KMS-11 (cell line): ENCODE results near the gene ABCC6.
"Not testable (repeated sequence)": the region's sequence is repeated elsewhere in the genome, so short reads cannot be mapped to it uniquely, and the experiment has no call there.

Source experiments
- H2AFZ ChIP-seq: fragments of 200-600 bp; sonication (generic); 2 replicates; pipeline ENCODE4 v1.6.1; 2016; ENCODE audit warnings: antibody characterized with exemption, mixed run types, low read depth
- H3K27ac ChIP-seq: fragments of 200-600 bp; sonication (generic); 2 replicates; pipeline ENCODE4 v1.6.1; 2016; ENCODE audit warnings: mild to moderate bottlenecking, mixed run types
- H3K27me3 ChIP-seq: fragments of 200-600 bp; sonication (generic); 2 replicates; pipeline ENCODE4 v1.6.1; 2017; ENCODE audit warnings: mild to moderate bottlenecking, low read depth, mixed run types, moderate library complexity; ENCODE audit not compliant: insufficient read depth
- H3K36me3 ChIP-seq: fragments of 200-600 bp; sonication (generic); 2 replicates; pipeline ENCODE4 v1.6.1; 2017; ENCODE audit warnings: mild to moderate bottlenecking, mixed run types; ENCODE audit not compliant: insufficient read depth
- H3K4me1 ChIP-seq: fragments of 200-600 bp; sonication (generic); 2 replicates; pipeline ENCODE4 v1.6.1; 2016; ENCODE audit warnings: mild to moderate bottlenecking, low read depth, mixed run types; ENCODE audit not compliant: poor library complexity, severe bottlenecking
- H3K4me2 ChIP-seq: fragments of 200-600 bp; sonication (generic); 2 replicates; pipeline ENCODE4 v1.7.0; 2016; ENCODE audit warnings: mild to moderate bottlenecking, mixed run types
- H3K4me3 ChIP-seq: fragments of 200-600 bp; sonication (generic); IDR thresholded peaks from 2 replicates; pipeline ENCODE4 v1.6.1; 2017; ENCODE audit warnings: low read depth, low read length, mixed read lengths; ENCODE audit not compliant: insufficient read depth
- H3K79me2 ChIP-seq: fragments of 200-600 bp; sonication (generic); 2 replicates; pipeline ENCODE4 v1.6.1; 2016; ENCODE audit warnings: low read depth, mixed run types; ENCODE audit not compliant: insufficient read depth
- H3K9ac ChIP-seq: fragments of 200-600 bp; sonication (generic); 2 replicates; pipeline ENCODE4 v1.6.1; 2016; ENCODE audit warnings: mild to moderate bottlenecking, mixed run types
- H4K20me1 ChIP-seq: fragments of 200-600 bp; sonication (generic); 2 replicates; pipeline ENCODE4 v1.6.1; 2016; ENCODE audit warnings: mild to moderate bottlenecking, mixed run types; ENCODE audit not compliant: insufficient read depth

ABCC6 gene

GRCh38 chr16:16222850-16223661, at the start of gene ABCC6:
ABCC6 (minus strand) TSS chr16:16223494; CDS start chr16:16223434, 60 bp downstream.
- not testable (repeated sequence) for H3K9ac ChIP-seq, H4K20me1 ChIP-seq, H3K79me2 ChIP-seq, H3K36me3 ChIP-seq, H3K4me3 ChIP-seq, H3K4me1 ChIP-seq, H3K4me2 ChIP-seq, H3K27me3 ChIP-seq, H3K27ac ChIP-seq, H2AFZ ChIP-seq

GRCh38 chr16:16272573-16273221, 49.4 kb upstream of the ABCC6 start:
- H3K27ac ChIP-seq, H3K4me2 ChIP-seq, H3K9ac ChIP-seq, H2AFZ ChIP-seq, H3K4me3 ChIP-seq, H4K20me1 ChIP-seq, H3K36me3 ChIP-seq, H3K27me3 ChIP-seq, H3K79me2 ChIP-seq, H3K4me1 ChIP-seq: not testable (repeated sequence)

- not testable (repeated sequence) for H2AFZ ChIP-seq, H3K4me1 ChIP-seq, H3K4me3 ChIP-seq, H3K36me3 ChIP-seq, H3K9ac ChIP-seq, H4K20me1 ChIP-seq, H3K79me2 ChIP-seq, H3K27ac ChIP-seq, H3K27me3 ChIP-seq, H3K4me2 ChIP-seq
Measured at GRCh38 chr16:16271658-16272057, 48.4 kb upstream of the ABCC6 start.

- not testable (repeated sequence) for H3K4me2 ChIP-seq, H3K27me3 ChIP-seq, H4K20me1 ChIP-seq, H2AFZ ChIP-seq, H3K9ac ChIP-seq, H3K27ac ChIP-seq, H3K4me3 ChIP-seq, H3K4me1 ChIP-seq, H3K79me2 ChIP-seq, H3K36me3 ChIP-seq
Measured at GRCh38 chr16:16268185-16268808, 45.0 kb upstream of the ABCC6 start.

DNA sequence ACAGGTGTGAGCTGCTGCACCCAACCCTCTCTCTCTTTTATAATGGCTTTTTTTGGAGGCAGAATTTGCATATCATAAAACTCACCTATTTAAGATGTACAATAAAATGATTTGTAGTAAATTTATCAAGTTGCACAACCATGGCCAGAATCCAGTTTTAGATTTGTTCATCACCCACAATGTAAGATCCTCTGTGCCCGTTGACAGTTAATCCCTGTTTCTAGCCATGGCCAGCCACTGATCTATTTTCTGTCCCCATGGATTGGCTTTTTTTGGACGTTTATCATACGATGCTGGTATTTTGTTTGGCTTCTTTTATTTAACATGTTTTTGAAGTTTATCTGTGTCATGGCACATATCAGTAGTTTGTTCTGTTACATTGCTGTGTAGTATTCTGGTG, 44.4 kb upstream of the ABCC6 start:
- H3K4me1 ChIP-seq, H3K4me3 ChIP-seq, H3K79me2 ChIP-seq, H3K4me2 ChIP-seq, H2AFZ ChIP-seq, H3K27me3 ChIP-seq, H3K9ac ChIP-seq, H4K20me1 ChIP-seq, H3K27ac ChIP-seq, H3K36me3 ChIP-seq: not testable (repeated sequence)

GRCh38 chr16:16265044-16265443, 41.8 kb upstream of the ABCC6 start:
- H3K27ac ChIP-seq, H3K4me2 ChIP-seq, H3K4me1 ChIP-seq, H3K27me3 ChIP-seq, H4K20me1 ChIP-seq, H3K79me2 ChIP-seq, H3K36me3 ChIP-seq, H3K9ac ChIP-seq, H3K4me3 ChIP-seq, H2AFZ ChIP-seq: not testable (repeated sequence)

DNA sequence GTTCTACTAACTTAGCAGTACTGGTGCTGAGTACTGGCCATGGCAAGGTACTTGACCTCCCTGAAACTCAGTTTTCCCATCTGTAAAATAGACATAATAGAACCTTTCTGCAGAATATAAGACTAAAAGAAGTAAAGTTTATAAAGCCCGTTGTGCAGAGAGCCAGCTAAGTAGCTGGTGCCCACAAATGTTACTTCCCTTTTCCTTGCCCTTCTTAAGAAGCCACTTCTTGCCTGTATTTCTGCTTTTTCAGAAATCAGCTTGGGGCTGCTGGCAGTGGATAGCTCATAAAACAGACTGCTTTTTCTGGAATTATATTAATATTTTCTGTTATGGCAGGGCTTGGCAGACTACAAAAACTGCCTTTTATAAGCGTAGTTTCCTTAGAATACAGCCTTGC, 40.7 kb upstream of the ABCC6 start:
- H3K27me3 ChIP-seq, H3K36me3 ChIP-seq, H3K4me2 ChIP-seq, H3K9ac ChIP-seq, H2AFZ ChIP-seq, H3K4me3 ChIP-seq, H3K27ac ChIP-seq, H3K79me2 ChIP-seq, H3K4me1 ChIP-seq, H4K20me1 ChIP-seq: not testable (repeated sequence)

- H3K36me3 ChIP-seq, H3K4me1 ChIP-seq, H3K79me2 ChIP-seq, H3K27me3 ChIP-seq, H3K9ac ChIP-seq, H3K4me2 ChIP-seq, H3K27ac ChIP-seq, H4K20me1 ChIP-seq, H2AFZ ChIP-seq, H3K4me3 ChIP-seq: not testable (repeated sequence)
Measured at GRCh38 chr16:16262954-16263555, 39.8 kb upstream of the ABCC6 start.

- H3K4me1 ChIP-seq, H3K27me3 ChIP-seq, H3K36me3 ChIP-seq, H3K4me2 ChIP-seq, H2AFZ ChIP-seq, H3K79me2 ChIP-seq, H3K4me3 ChIP-seq, H3K9ac ChIP-seq, H4K20me1 ChIP-seq, H3K27ac ChIP-seq: not testable (repeated sequence)
Measured at GRCh38 chr16:16259971-16260370, 36.7 kb upstream of the ABCC6 start.

GRCh38 chr16:16258822-16259221, 35.5 kb upstream of the ABCC6 start:
- H3K4me2 ChIP-seq, H3K9ac ChIP-seq, H3K79me2 ChIP-seq, H3K27ac ChIP-seq, H3K4me1 ChIP-seq, H2AFZ ChIP-seq, H3K4me3 ChIP-seq, H3K27me3 ChIP-seq, H3K36me3 ChIP-seq, H4K20me1 ChIP-seq: not testable (repeated sequence)
